H1 (cell line): ENCODE data around the gene RFX6.

ENCODE experiments used
- CBX5 ChIP-seq: fragments of 300-800, 300-1000 bp; sonication (generic); IDR thresholded peaks from 2 replicates; pipeline ENCODE4 v1.7.1; 2016; ENCODE audit warnings: antibody characterized with exemption, low read length, low read depth
- CTCF ChIP-seq, 3 experiments: IDR thresholded peaks; 1 replicate in 2 of 3; 2 replicates in 1 of 3; pipeline versions ENCODE4 v1.5.1 to v1.6.1; 2011; ENCODE audit warnings: low read length in 3 of 3, mild to moderate bottlenecking in 3 of 3, inconsistent platforms in 2 of 3, low read depth in 1 of 3, moderate library complexity in 1 of 3; ENCODE audit not compliant: insufficient read depth in 1 of 3; ENCODE audit errors: control extremely low read depth in 1 of 3
- EP300 ChIP-seq, 2 experiments: IDR thresholded peaks; 1 replicate in 1 of 2; 2 replicates in 1 of 2; pipeline ENCODE4 v1.6.1; 2011 to 2012; ENCODE audit warnings: low read depth in 2 of 2, low read length in 2 of 2, mild to moderate bottlenecking in 2 of 2, borderline replicate concordance in 1 of 2, inconsistent platforms in 1 of 2, moderate library complexity in 1 of 2
- GTF2F1 ChIP-seq: IDR thresholded peaks from 2 replicates; pipeline ENCODE4 v1.6.1; 2012; ENCODE audit warnings: low read depth, low read length, improper control_type of control experiment, borderline replicate concordance
- HDAC6 ChIP-seq: IDR thresholded peaks from one replicate; pipeline ENCODE4 v1.7.1; 2012; ENCODE audit warnings: low read depth, mild to moderate bottlenecking, inconsistent platforms, low read length, moderate library complexity
- JUN ChIP-seq: IDR thresholded peaks from 2 replicates; pipeline ENCODE4 v1.6.1; 2011; ENCODE audit warnings: low read depth, mild to moderate bottlenecking, improper control_type of control experiment, low read length
- PHF8 ChIP-seq: fragments of 200-600 bp; sonication (generic); conservative IDR thresholded peaks from 2 replicates; pipeline ENCODE4 v1.7.1; 2012; ENCODE audit warnings: low read depth, mild to moderate bottlenecking, inconsistent platforms, low read length, moderate library complexity
- POLR2A ChIP-seq, 2 experiments: IDR thresholded peaks; 1 replicate in 1 of 2; 2 replicates in 1 of 2; pipeline ENCODE4 v1.6.1; 2011; ENCODE audit warnings: low read depth in 2 of 2, low read length in 2 of 2, mild to moderate bottlenecking in 2 of 2; ENCODE audit errors: control extremely low read depth in 1 of 2
- POLR2AphosphoS5 ChIP-seq: IDR thresholded peaks from 2 replicates; pipeline ENCODE4 v1.6.1; 2011; ENCODE audit warnings: low read depth, low read length
- RAD21 ChIP-seq, 2 experiments: IDR thresholded peaks in 1 of 2; conservative IDR thresholded peaks in 1 of 2; 2 replicates each; pipeline ENCODE4 v1.6.1; 2011; ENCODE audit warnings: low read depth in 2 of 2, low read length in 2 of 2, improper control_type of control experiment in 1 of 2, inconsistent platforms in 1 of 2, mild to moderate bottlenecking in 1 of 2, moderate library complexity in 1 of 2
- RBBP5 ChIP-seq: IDR thresholded peaks from 2 replicates; pipeline ENCODE4 v1.7.1; 2012; ENCODE audit warnings: low read depth, mild to moderate bottlenecking, inconsistent platforms, low read length, moderate library complexity, borderline replicate concordance
- SRF ChIP-seq: IDR thresholded peaks from 2 replicates; pipeline ENCODE4 v1.6.1; 2011; ENCODE audit warnings: mild to moderate bottlenecking, low read depth, low read length, moderate library complexity
- TEAD4 ChIP-seq: IDR thresholded peaks from 2 replicates; pipeline ENCODE4 v1.6.1; 2012; ENCODE audit warnings: low read depth, low read length, inconsistent platforms, mixed read lengths
- TF ChIP-seq, protein P1 (sequence below): fragments of 300-600 bp; sonication (generic); IDR thresholded peaks from 2 replicates; pipeline ENCODE4 v1.7.1; 2012; ENCODE audit warnings: low read length, moderate library complexity, mild to moderate bottlenecking, inconsistent platforms; ENCODE audit not compliant: insufficient replicate concordance

DNA sequence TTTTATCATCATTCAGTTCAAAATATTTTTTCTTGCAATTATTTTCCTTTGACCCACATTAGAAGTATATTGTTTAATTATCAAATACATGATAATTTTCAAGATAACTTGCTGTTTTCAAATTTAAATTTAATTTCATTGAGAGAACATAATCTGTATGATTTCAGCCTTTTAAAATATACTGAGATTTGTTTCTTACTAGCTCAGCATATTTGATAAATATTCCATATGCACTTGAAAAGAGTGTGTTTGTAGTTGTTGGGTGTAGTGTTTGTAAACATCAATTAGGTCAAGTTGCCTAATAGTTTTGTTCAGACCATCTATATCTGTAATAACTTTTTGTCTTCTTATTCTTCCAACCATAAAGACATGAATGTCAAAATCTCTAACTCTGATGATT, 19.0 kb upstream of the RFX6 start:
- no peak for TF ChIP-seq CBX5
- no peak for TF ChIP-seq CTCF (IDR thresholded peaks at IDR 0.05; ENCODE audit: control extremely low read depth in 1 of 3, insufficient read depth in 1 of 3, low read depth in 1 of 3, low read length in 3 of 3)
- no peak for TF ChIP-seq RAD21 (IDR thresholded peaks at IDR 0.05 in 1 of 2, conservative IDR thresholded peaks at IDR 0.05 in 1 of 2; ENCODE audit: low read depth in 2 of 2, low read length in 2 of 2)
- no peak for TF ChIP-seq GTF2F1
- TF ChIP-seq POLR2AphosphoS5 = no peak
- no peak for TF ChIP-seq SRF
- no peak for TF ChIP-seq EP300 (IDR thresholded peaks at IDR 0.05; ENCODE audit: borderline replicate concordance in 1 of 2, low read depth in 2 of 2, low read length in 2 of 2)
- no peak for TF ChIP-seq TEAD4
- no peak for TF ChIP-seq RBBP5
- no peak for TF ChIP-seq PHF8
- no peak for TF ChIP-seq POLR2A (IDR thresholded peaks at IDR 0.05; ENCODE audit: control extremely low read depth in 1 of 2, low read depth in 2 of 2, low read length in 2 of 2)
- TF ChIP-seq JUN = no peak
- TF ChIP-seq, protein P1, sequence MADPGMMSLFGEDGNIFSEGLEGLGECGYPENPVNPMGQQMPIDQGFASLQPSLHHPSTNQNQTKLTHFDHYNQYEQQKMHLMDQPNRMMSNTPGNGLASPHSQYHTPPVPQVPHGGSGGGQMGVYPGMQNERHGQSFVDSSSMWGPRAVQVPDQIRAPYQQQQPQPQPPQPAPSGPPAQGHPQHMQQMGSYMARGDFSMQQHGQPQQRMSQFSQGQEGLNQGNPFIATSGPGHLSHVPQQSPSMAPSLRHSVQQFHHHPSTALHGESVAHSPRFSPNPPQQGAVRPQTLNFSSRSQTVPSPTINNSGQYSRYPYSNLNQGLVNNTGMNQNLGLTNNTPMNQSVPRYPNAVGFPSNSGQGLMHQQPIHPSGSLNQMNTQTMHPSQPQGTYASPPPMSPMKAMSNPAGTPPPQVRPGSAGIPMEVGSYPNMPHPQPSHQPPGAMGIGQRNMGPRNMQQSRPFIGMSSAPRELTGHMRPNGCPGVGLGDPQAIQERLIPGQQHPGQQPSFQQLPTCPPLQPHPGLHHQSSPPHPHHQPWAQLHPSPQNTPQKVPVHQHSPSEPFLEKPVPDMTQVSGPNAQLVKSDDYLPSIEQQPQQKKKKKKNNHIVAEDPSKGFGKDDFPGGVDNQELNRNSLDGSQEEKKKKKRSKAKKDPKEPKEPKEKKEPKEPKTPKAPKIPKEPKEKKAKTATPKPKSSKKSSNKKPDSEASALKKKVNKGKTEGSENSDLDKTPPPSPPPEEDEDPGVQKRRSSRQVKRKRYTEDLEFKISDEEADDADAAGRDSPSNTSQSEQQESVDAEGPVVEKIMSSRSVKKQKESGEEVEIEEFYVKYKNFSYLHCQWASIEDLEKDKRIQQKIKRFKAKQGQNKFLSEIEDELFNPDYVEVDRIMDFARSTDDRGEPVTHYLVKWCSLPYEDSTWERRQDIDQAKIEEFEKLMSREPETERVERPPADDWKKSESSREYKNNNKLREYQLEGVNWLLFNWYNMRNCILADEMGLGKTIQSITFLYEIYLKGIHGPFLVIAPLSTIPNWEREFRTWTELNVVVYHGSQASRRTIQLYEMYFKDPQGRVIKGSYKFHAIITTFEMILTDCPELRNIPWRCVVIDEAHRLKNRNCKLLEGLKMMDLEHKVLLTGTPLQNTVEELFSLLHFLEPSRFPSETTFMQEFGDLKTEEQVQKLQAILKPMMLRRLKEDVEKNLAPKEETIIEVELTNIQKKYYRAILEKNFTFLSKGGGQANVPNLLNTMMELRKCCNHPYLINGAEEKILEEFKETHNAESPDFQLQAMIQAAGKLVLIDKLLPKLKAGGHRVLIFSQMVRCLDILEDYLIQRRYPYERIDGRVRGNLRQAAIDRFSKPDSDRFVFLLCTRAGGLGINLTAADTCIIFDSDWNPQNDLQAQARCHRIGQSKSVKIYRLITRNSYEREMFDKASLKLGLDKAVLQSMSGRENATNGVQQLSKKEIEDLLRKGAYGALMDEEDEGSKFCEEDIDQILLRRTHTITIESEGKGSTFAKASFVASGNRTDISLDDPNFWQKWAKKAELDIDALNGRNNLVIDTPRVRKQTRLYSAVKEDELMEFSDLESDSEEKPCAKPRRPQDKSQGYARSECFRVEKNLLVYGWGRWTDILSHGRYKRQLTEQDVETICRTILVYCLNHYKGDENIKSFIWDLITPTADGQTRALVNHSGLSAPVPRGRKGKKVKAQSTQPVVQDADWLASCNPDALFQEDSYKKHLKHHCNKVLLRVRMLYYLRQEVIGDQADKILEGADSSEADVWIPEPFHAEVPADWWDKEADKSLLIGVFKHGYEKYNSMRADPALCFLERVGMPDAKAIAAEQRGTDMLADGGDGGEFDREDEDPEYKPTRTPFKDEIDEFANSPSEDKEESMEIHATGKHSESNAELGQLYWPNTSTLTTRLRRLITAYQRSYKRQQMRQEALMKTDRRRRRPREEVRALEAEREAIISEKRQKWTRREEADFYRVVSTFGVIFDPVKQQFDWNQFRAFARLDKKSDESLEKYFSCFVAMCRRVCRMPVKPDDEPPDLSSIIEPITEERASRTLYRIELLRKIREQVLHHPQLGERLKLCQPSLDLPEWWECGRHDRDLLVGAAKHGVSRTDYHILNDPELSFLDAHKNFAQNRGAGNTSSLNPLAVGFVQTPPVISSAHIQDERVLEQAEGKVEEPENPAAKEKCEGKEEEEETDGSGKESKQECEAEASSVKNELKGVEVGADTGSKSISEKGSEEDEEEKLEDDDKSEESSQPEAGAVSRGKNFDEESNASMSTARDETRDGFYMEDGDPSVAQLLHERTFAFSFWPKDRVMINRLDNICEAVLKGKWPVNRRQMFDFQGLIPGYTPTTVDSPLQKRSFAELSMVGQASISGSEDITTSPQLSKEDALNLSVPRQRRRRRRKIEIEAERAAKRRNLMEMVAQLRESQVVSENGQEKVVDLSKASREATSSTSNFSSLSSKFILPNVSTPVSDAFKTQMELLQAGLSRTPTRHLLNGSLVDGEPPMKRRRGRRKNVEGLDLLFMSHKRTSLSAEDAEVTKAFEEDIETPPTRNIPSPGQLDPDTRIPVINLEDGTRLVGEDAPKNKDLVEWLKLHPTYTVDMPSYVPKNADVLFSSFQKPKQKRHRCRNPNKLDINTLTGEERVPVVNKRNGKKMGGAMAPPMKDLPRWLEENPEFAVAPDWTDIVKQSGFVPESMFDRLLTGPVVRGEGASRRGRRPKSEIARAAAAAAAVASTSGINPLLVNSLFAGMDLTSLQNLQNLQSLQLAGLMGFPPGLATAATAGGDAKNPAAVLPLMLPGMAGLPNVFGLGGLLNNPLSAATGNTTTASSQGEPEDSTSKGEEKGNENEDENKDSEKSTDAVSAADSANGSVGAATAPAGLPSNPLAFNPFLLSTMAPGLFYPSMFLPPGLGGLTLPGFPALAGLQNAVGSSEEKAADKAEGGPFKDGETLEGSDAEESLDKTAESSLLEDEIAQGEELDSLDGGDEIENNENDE = no peak
- no peak for TF ChIP-seq HDAC6
